Activated CD4-positive, CD25-positive, alpha-beta regulatory T cell treated with anti-CD3 and anti-CD28 coated beads, Interleukin-2, amount 50 U/mL, for 16 hours (primary cell): ENCODE results near the gene SLC4A3.
"Not testable (repeated sequence)": the region's sequence is repeated elsewhere in the genome, so short reads cannot be mapped to it uniquely, and the experiment has no call there.

Source experiments
- DNase-seq: peaks from one replicate; pipeline ENCODE4 v3.0.0-alpha.2; 2020; ENCODE audit warnings: low read depth, low spot score

SLC4A3 gene

DNA sequence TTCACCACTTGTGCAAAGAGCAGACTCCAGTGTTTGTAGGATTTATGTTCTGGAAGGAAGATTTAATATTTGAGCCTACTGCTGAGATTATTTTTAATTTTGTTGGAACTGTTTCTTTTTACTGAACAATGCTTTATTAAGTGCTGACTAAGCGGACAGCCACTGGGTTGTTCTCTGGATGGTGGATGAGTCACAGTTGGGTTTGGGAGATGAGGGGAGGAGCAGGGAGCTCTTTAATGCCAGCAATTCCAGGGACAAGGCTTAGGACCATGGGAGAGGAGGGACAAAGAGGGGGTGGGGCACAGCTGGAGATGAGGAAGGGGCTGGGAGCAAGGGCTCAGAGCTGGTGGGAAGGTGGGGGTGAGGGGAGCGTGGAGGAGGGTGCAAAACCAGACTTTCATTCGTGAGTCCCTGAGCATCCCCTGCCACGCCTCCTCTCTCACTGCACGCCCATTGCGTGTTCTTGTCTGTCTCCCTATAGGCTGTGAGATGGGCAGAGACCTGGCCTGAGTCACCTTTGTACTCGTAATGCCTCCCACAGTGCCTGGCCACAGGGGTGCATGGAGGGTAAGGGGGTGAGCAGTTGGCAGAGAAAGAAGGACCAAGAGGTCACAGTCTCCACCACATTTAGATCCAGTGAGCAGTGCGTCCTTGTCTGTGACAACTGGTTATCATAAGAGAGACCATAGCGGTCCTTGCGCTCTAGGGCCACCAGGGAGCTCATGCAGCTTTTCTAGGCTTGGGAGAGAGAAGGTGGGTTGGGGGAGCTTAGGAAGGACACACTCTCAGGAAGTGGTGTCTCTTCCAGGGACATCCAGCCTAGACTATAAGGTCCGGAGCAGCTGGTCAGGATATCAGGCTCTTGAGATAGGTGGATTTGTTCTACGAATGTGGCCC lies 18.4 kb downstream of the SLC4A3 start:
- no peak for DNase-seq

DNA sequence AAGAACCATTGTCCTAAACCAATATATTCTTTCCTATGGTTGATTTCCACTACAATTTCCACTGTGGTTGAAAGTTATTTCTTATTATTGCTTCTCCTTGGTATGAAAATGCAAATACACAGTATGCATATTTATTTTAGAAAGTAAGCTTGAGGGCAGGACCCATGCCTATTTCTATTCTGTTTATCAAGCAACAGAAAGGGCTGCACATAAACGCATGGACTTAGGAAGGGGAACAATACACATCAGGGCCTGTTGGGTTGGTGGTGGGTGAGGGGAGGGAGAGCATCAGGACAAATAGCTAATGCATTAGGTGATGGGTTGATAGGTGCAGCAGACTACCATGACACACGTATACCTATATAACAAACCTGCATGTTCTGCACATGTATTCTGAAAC lies 20.7 kb downstream of the SLC4A3 start:
- DNase-seq: no peak

DNA sequence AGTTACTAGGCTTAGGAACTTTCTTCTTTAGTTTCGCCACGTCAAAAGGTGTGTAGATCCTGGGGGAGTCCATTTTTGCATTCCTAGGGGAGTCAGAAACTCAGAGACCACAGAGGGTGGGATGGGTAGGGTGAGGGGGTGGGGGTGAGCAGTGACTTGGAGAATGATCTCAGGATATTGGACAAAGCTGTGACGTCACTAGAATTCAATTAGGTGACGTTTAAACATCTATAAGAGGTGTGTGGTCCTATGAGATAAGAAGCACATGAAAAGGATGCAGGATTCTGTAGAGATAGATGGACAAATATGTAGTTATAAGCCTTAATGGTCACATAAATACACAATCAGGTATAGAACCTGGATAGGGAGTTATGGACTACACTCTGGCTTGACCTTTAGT lies 21.5 kb downstream of the SLC4A3 start:
- no peak for DNase-seq

DNA sequence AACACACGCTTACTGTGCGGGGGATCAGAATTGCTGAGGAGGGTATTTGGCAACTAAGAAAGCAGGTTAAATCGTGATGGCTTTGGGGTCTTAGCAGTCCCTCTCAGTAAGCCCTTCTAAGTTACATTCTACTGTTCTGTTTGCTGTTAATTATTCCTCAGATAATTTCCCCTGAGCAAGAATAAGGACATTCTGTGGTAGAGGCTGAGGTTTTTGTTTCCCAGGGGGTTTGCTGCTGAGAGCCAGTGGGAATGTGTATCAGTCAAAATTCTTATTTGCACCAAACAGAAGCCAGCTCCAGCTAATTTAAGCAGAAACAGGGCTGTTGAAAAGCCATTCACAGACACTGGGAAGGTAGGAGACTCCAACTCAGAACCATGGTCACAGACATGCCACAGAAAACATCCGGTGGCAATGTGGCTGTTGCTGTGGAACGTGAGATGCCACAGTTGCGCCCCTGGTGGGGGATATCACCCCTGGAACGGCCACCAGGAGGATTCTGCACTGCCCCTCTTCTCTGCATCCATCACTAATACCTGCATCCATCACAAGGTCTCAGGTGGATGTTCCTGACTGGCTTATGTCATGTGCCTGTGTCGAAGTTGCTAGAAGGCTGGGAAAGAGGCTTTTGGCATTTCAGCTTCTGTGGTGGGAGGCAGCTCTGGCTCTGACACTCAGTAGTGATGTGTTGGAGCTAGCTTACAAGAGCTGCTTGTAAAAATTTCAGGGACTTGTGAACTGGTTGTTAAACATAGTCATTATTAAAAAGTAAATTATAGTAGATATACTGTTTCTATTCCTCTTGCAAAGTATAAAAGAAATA lies 23.2 kb downstream of the SLC4A3 start:
- DNase-seq: no peak

DNA sequence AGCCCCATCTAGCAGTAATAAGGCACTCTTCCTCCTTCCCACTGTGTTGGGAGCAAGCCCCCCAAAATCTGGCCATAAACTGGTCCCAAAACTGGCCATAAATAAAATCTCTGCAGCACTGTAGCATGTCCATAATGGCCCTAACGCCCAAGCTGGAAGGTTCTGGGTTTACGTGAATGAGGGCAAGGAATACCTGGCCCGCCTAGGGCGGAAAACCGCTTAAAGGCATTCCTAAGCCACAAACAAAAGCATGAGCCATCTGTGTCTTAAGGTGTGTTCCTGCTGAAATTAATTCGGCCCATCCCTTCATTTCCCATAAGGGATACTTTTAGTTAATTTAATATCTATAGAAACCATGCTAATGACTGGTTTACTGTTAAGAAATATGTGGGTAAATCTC lies 24.2 kb downstream of the SLC4A3 start:
- DNase-seq: not testable (repeated sequence)

DNA sequence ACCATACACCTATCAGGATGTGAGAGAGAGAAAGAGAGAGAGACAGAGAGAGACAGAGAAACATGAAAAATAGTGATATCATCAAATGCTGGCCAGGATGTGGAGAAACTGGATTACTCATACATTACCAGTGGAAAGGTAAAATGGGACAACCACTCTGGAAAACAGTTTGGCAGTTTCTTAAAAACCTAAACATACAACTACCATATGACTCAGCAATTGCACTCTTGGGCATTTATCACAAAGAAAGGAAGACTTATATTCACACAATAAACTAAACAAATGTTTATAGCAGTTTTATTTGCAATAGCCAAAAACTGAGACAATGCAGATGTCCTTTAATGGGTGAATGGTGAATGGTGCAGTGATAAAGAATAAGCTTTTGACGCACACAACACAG lies 29.1 kb downstream of the SLC4A3 start:
- DNase-seq: no peak

DNA sequence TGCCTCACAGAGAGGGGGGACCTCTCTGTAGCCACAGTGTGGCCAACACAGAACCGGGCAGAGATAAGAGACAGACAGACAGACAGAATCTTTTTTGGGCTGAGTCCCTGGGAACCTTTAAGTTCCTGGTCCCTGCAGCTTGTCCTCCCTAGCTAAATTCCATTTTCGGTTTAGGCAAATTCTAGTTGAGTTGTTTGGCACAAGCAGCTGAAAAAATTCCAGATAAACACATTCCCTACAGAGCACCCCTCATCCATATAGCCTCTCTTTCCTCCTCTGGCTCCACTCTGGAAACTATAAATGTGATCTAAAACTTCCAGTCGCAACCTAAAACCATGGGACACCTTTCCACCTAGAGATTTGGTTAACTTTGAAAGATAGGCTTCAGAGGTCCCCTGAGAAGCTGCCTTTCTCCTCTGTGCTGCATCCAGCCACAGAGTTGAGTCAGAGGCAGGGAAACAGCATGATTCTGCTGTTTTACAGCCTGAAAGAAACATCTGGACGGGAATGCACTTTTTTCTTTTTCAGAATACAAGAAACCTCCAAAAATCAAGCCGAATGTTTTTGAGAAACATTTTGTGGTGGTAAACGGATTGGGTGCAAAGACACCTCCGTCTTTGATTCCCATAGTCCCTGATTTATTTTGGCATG lies 30.9 kb downstream of the SLC4A3 start:
- DNase-seq: no peak

DNA sequence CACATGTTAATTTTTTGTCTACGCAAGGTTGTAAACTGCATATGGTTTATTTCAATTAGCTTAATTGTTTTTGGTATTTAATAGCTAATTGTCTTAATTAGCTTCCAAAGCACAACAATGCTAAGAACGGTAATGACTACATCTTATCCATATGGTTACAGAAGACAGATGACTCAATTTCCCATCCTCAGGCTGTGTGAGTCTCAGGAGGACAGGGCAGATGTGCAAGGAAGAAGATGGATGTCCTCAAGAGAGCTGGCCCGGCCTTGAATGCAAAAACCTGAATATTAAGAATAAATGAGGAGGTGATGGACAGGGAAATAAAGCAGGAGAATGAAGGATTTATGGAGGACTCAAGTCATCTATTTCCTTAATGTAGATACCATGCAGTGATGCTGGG lies 31.4 kb downstream of the SLC4A3 start:
- no peak for DNase-seq

DNA sequence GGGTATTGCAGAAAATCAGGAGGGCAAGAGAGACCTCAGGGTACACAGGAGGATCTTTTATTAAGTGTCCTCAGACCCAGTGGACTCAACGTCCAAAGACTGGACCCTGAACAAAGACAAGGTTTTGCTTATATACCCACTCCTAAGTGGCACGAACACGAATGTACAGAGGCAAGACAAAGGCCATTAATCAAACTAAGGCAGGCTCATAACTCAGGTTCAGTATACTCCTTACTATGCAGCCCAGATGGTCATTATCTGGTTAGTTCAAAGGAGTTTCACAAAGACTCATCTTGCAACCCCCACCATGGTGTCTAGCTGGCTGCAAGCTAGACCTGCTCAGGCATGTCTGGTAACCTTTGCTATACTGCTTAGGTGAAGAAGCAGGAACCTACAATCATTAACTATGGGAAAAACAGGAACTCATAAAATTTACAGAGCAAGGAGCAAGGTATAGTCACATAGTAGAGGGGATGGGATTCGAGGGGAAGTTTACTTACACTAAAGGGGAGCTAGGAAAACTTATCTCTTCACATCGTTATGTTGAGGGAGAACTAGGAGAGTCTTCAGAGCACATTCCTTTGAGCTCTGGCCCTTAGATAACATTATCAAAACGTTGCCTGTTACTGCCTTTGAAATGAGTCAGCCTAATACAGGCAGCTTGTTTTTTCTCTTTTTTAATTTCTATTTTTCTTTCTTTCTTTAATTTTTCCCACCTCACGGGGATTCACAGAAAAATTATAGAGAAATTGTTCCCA lies 33.9 kb downstream of the SLC4A3 start:
- no peak for DNase-seq

DNA sequence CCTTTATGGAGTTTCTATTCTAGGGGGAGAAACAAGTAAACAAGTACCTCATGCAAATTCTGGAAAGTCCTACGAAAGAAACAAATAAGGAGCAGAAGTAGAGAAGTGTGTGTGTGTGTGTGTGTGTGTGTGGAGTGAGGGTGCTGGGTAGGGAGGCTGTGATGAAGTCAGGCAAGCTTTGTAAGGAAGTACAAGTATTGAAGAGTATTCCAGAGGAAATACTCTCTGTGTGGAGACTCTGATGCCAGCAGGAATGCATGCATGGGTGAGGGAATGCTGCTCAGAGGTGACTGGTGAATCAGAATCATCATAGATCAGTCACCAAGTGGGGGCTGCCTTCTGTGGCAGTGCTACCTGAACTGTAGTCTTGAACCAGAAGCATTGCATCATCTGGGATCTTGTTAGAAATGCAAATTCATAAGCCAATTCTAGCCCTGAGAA lies 34.5 kb downstream of the SLC4A3 start:
- DNase-seq: no peak

DNA sequence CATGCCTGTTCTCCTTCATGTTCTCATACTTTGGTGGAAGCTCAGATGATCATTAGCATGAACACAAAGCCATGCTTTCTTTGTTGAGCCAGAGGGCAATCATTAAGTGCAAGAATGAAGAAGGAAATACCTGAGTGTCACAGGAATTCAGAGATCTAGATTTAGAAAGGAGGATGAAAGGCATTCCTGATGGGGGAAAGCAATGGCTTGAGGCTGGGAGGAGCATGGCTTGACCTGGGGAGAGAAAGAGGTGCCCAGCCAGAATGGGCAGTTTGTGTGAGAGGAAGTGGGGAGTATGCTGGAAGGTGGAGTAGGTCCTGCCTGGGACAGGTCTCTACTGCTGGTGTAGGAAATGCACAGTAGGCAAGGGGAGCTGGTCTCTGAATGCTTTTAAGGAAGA lies 35.1 kb downstream of the SLC4A3 start:
- no peak for DNase-seq

DNA sequence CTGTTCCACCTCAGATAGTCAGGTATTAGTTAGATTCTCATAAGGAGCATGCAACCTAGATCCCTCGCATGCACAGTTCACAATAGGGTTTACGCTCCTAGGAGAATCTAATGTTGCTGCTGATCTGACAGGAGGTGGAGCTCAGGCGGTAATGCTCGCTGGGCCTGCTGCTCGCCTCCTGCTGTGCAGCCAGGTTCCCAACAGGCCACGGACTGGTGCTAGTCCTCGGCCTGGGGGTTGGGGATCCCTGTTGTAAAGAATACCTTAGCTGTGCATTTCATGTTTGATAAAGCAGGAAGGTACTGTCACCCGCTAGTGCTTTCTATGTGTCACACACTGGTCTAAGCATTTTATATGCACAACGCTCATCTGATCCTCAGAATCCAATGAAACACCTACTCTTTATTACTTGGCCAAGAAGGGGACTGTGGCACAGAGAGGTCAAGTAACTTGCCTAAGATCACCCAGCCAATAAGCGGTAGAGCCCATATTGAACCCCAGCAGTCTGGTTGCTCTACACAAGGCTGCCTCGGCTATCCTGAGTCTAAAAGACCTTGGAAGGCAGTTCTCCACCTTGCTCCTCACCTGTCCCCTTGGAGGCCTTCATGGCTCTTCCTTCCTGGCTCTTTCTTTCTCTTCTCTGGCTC lies 35.8 kb downstream of the SLC4A3 start:
- DNase-seq: no peak

DNA sequence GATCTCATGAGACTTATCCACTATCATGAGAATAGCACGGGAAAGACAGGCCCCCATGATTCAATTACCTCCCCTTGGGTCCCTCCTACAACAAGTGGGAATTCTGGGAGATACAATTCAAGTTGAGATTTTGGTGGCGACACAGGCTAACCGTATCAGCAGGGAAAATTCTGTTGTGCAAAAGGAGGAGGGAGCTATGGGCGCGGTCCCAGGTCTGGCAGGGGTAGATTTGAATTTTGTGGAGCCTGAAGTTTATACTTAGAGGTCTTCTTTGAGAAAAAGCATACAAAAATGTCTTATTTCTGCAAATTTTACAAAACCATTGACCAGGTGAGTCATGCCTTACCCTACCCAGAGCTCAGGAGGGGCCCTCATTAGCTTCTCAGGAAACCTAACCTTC lies 36.6 kb downstream of the SLC4A3 start:
- no peak for DNase-seq

DNA sequence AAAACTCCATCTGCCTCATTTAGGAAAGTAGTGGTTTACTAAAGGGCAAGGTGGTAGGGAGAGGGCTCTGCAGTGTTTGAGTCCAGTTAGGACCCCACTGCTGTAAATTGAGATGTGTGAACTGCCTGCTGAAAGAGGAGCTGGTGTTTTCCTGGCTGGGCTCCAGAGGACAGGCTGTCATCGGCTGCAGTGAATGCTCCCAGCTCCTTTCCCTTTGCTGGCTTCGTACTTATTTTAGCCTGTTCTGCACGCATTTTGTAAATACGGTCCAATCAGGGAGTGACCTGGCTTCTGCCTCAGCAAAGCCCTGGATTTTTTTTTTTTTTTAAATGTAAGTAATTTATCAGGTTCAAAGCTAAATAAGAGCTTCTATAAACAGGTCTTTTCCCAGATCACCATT lies 37.5 kb downstream of the SLC4A3 start:
- no peak for DNase-seq

DNA sequence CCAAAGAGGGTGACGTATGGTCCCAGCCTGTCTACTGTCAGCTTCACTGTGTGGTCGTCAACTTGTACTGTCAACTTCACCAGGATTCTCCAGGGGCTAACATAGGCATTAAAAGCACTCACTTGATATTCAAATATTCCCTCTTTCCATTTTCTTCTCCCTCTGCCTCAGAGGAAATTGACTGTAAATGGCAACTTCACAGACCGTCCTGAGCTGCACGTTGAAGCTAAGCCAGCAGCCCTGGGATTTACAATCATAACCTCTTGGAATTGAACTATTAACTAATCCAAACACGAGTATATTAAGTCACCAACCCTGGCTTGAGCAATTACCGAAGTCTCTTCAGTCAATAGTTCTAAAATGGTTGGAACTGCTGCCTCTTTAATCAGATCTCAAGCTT lies 38.5 kb downstream of the SLC4A3 start:
- DNase-seq: no peak

DNA sequence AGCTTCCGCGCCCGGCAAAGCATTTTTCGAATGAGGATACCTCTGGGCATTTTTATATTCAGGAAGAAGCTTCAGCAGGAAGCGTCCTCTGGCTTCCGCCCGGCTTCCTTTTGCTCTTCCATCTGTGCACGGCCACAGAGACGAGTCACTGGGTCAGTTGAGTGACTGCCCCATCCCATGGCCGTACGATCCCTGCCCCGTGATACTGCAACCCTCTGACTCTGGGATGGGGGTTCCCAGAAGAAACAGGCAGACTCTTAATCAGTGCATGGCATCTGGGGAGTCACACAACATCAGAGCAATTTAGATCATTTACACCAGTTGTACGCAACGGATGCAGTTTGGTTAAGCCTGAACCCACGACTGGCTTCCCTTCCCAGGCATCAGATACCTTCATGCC lies 40.9 kb downstream of the SLC4A3 start:
- no peak for DNase-seq

DNA sequence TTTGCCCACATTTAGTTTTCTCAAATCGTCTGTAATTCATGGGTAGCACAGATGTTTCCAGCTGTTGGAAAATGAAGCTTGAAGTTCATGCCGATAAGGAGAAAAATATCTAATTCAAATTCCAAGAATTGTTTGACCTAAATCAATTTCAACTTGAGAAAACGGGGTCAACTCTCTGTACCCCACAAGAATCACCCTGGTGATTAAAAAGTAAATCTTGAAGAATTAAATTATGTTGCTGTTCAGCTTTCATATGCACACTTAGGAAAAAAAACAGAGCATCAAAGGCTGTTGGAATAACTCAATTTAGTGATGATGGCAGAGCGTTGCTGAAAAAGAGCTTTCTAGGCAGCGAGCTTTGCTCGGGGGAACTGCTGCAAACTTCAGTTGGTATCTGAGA lies 43.0 kb downstream of the SLC4A3 start:
- DNase-seq: no peak

DNA sequence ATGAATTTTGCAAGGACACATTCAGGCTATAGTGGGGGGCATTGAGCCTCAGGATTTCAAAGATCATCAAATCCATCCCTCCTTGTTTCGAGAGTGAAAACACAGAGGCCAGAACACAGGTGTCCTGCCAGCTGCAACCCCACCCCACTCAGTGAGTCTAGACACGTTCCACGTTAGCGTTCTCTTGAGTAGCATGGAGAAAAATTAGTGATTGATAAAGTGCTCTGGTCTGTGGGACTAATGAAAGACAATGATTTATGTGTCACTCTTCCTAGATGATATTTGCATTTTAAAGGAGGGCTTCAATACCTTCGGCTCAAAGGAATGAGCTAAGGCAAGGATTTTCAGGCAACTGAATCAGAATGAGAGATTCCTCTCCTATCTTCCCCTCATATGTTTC lies 43.8 kb downstream of the SLC4A3 start:
- no peak for DNase-seq

DNA sequence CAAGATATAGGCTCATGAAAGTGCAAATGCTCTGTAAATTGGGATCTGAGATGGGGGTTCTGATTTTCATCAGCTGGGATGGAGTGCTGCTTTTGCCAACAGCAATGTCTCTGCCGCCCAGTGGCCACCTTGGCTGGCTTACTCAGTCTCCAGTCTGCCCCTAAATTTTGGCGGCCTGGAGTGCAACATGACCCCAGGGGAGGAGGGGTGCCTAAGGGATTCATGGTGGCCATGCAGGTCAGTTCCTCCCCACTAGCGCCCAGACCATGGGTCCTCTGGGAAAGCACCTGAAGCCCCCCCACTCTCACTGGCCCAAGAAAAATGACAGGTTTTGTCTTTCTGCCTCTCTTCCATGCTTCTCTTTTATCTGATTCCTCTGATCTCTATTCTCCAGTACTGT lies 45.0 kb downstream of the SLC4A3 start:
- no peak for DNase-seq

DNA sequence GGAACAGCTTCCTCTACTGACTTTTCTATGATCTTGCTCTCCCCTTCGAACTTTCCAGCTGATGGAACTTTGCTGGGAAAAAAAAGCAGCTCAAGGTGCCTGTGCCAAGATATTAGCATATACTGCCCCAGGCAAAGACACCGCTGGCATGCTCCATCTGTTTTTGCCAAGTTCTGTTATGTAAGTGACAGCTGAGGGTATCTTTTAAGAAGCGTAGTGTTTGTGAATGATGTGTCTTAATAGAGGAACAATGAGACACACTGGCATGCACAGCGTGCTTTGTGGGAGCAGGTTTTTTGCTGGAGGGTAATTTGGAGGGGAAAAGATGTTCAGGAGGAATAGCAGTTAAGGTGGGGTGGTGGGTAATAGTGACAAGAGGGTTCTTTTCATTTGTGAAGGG lies 47.8 kb downstream of the SLC4A3 start:
- no peak for DNase-seq

DNA sequence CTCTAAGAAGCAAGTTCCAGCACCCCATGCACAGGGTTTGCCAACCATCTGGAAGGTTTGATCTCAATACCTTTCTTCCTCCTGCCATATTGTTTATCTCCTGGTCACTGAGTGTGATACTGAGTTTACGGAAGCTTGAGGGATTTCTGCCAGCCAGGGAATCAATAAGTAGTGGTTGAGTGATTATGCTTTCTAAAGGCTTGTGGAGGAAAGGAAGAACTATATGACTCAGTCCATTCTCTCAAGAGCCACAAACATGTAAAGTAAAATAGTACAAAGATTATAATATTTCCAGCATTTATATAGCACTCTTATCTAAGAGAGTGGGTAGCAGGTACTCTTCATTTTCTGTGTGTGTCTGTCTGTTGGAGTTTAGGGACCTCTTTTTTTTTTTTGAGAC lies 49.2 kb downstream of the SLC4A3 start:
- DNase-seq: no peak
